Loucy (cell line): ENCODE data around the gene MEIOC.

Source experiments
- H2AFZ ChIP-seq: fragments of 200-600 bp; sonication (generic); 2 replicates; pipeline ENCODE4 v1.6.0; 2016; ENCODE audit warnings: antibody characterized with exemption, mild to moderate bottlenecking, low read length, moderate library complexity
- H3F3A ChIP-seq: fragments of 200-600 bp; 2 replicates; pipeline ENCODE4 v1.6.0; 2016; ENCODE audit warnings: antibody characterized with exemption, low read depth, mild to moderate bottlenecking
- H3K27me3 ChIP-seq: fragments of 200-600 bp; sonication (generic); 2 replicates; pipeline ENCODE4 v1.6.1; 2014; ENCODE audit warnings: low read length, mild to moderate bottlenecking; ENCODE audit not compliant: insufficient read depth, poor library complexity, severe bottlenecking
- H3K36me3 ChIP-seq: fragments of 200-600 bp; sonication (generic); 2 replicates; pipeline ENCODE4 v1.6.1; 2016; ENCODE audit warnings: low read length; ENCODE audit not compliant: insufficient read depth
- H3K4me1 ChIP-seq: fragments of 200-600 bp; sonication (generic); 2 replicates; pipeline ENCODE4 v1.5.1; 2014; ENCODE audit warnings: low read length, mild to moderate bottlenecking; ENCODE audit not compliant: insufficient read depth, poor library complexity, severe bottlenecking
- H3K4me2 ChIP-seq: fragments of 200-600 bp; sonication (generic); 2 replicates; pipeline ENCODE4 v1.6.0; 2014; ENCODE audit warnings: antibody characterized with exemption, low read length, low read depth, mild to moderate bottlenecking; ENCODE audit not compliant: poor library complexity, severe bottlenecking
- H3K4me3 ChIP-seq: fragments of 200-600 bp; sonication (generic); 2 replicates; pipeline ENCODE4 v1.5.1; 2014; ENCODE audit warnings: low read length, mild to moderate bottlenecking, mixed read lengths; ENCODE audit not compliant: poor library complexity, severe bottlenecking
- H3K79me2 ChIP-seq: fragments of 200-600 bp; sonication (generic); 2 replicates; pipeline ENCODE4 v1.6.1; 2014; ENCODE audit warnings: low read length; ENCODE audit not compliant: insufficient read depth
- H3K9ac ChIP-seq: fragments of 200-600 bp; sonication (generic); 2 replicates; pipeline ENCODE4 v1.6.0; 2014; ENCODE audit warnings: mild to moderate bottlenecking, low read depth, low read length, moderate library complexity; ENCODE audit not compliant: poor library complexity, severe bottlenecking
- H3K9me2 ChIP-seq: fragments of 200-600 bp; sonication (generic); replicated peaks from 2 replicates; pipeline ENCODE4 v1.6.1; 2016; ENCODE audit warnings: low read depth, low read length, mixed read lengths
- H3K9me3 ChIP-seq: fragments of 200-600 bp; sonication (generic); 2 replicates; pipeline ENCODE4 v1.6.1; 2014; ENCODE audit warnings: mild to moderate bottlenecking, antibody characterized with exemption, low read length, low read depth; ENCODE audit not compliant: insufficient read depth
- H4K20me1 ChIP-seq: fragments of 200-600 bp; sonication (generic); 2 replicates; pipeline ENCODE4 v1.6.0; 2014; ENCODE audit warnings: antibody characterized with exemption, low read length, mild to moderate bottlenecking; ENCODE audit not compliant: insufficient read depth, poor library complexity, severe bottlenecking
- CTCF ChIP-seq: fragments of 200-600 bp; sonication (generic); conservative IDR thresholded peaks from 2 replicates; pipeline ENCODE4 v1.5.1; 2014; ENCODE audit warnings: mild to moderate bottlenecking, antibody characterized with exemption, low read length
- EZH2phosphoT487 ChIP-seq: fragments of 200-600 bp; IDR thresholded peaks from 2 replicates; pipeline ENCODE4 v1.6.1; 2018; ENCODE audit warnings: antibody characterized with exemption, mild to moderate bottlenecking, moderate library complexity, borderline replicate concordance

Gene MEIOC

DNA sequence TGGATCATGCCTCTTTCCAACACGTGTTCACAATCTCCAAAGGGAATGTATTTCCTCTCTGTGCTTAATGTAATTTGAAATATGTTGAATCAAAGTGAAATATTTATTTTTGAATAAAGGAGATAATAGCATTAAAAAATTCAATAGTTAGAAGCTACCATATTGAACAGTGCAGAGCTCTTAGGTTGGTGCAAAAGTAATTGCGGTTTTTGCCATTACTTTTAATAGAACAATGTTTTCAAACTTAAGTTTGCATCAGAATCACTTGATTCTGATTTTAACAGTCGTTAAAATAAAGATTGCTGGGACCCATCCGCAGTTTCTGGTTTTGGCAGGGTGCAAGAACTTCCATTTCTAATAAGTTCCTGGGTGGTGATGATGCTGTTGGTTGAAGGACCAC, 10.0 kb upstream of the MEIOC start:
- Histone ChIP-seq H4K20me1 (no peaks in the 10 kb centered on the region), H3K79me2 (no peaks in the 10 kb centered on the region), H3K4me2 (no peak overlapping the region), H3F3A (no peaks in the 10 kb centered on the region), H3K27me3 (no peaks in the 10 kb centered on the region), H3K9me2 (no peaks in the 10 kb centered on the region), H3K4me3 (no peak overlapping the region), H3K9ac (no peak overlapping the region), H2AFZ (no peak overlapping the region), H3K9me3 (no peaks in the 10 kb centered on the region), H3K4me1 (no peaks in the 10 kb centered on the region), H3K36me3 (no peaks in the 10 kb centered on the region)
- TF ChIP-seq EZH2phosphoT487 (no peak), CTCF (no peak)

DNA sequence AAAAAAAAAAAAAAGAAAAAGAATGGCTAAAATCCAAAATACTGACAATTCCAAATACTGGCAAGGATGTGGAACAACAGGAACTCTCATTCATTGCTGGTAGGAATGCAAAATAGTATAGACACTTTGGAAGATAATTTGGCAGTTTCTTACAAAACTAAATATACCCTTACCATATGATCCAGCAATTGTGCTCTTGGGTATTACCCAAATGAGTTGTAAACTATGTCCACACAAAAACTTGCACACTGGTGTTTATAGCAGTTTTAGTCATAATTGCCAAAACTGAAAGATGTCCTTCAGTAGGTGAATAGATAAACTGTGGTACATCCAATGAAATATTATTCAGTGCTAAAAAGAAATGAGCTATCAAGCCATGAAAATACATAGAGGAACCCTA, 8.5 kb upstream of the MEIOC start:
- H4K20me1 ChIP-seq: no peaks in the 10 kb centered on the region
- TF ChIP-seq EZH2phosphoT487 (no peak), CTCF (no peak)

GRCh38 chr17:44648963-44649362, 7.3 kb upstream of the MEIOC start:
- H3K9me3 ChIP-seq: no peaks in the 10 kb centered on the region
- H3K79me2 ChIP-seq: no peaks in the 10 kb centered on the region
- no peak overlapping the region for H3K4me3 ChIP-seq
- H3F3A ChIP-seq: no peaks in the 10 kb centered on the region
- H3K9ac ChIP-seq: no peak overlapping the region
- no peaks in the 10 kb centered on the region for H3K36me3 ChIP-seq
- H2AFZ ChIP-seq: no peak overlapping the region
- TF ChIP-seq CTCF (no peak), EZH2phosphoT487 (no peak)
- H3K4me1 ChIP-seq: no peaks in the 10 kb centered on the region
- H3K4me2 ChIP-seq: no peak overlapping the region
- no peaks in the 10 kb centered on the region for H4K20me1 ChIP-seq
- no peaks in the 10 kb centered on the region for H3K9me2 ChIP-seq
- H3K27me3 ChIP-seq: no peaks in the 10 kb centered on the region

More for the DNA sequence above, 8.5 kb upstream of the MEIOC start:
- Histone ChIP-seq H3K79me2 (no peaks in the 10 kb centered on the region), H3K27me3 (no peaks in the 10 kb centered on the region), H2AFZ (no peak overlapping the region), H3K4me1 (no peaks in the 10 kb centered on the region), H3F3A (no peaks in the 10 kb centered on the region), H3K4me2 (no peak overlapping the region), H3K9me3 (no peaks in the 10 kb centered on the region), H3K9me2 (no peaks in the 10 kb centered on the region), H3K9ac (no peak overlapping the region), H3K36me3 (no peaks in the 10 kb centered on the region), H3K4me3 (no peak overlapping the region)
